Stimulated activated CD8-positive, alpha-beta memory T cell treated with anti-CD3 and anti-CD28 coated beads, Interleukin-7, amount 100 ng/mL, for 24 hours (primary cell): ENCODE data around the gene AUP1.

ENCODE experiments used
- DNase-seq: peaks from one replicate; pipeline ENCODE4 v3.0.0-alpha.2; 2020; ENCODE audit warnings: low read depth

Gene AUP1

GRCh38 chr2:74513605-74514367 lies 15.7 kb downstream of the AUP1 start:
- DNase-seq, result no peak

GRCh38 chr2:74512744-74513604 lies 16.5 kb downstream of the AUP1 start:
- DNase-seq, result no peak

GRCh38 chr2:74511104-74511989 lies 18.2 kb downstream of the AUP1 start:
- no peak for DNase-seq

- no peak for DNase-seq
Observed at GRCh38 chr2:74510272-74510671, 19.2 kb downstream of the AUP1 start.

- DNase-seq, result no peak
Observed at GRCh38 chr2:74507926-74508520, 21.5 kb downstream of the AUP1 start.

GRCh38 chr2:74507145-74507925 lies 22.2 kb downstream of the AUP1 start, which contains the start of gene PCGF1:
TSS of gene PCGF1 (minus strand) at chr2:74507695. CDS start at chr2:74507668, 27 bp downstream.
- DNase-seq, result peak; percentile 99

GRCh38 chr2:74505448-74506246 lies 23.9 kb downstream of the AUP1 start:
- DNase-seq, result no peak

- no peak for DNase-seq
Observed at GRCh38 chr2:74504591-74504990, 24.9 kb downstream of the AUP1 start.

- no peak for DNase-seq
Observed at GRCh38 chr2:74503506-74504475, 25.7 kb downstream of the AUP1 start.

- no peak for DNase-seq
Observed at GRCh38 chr2:74502720-74503505, 26.6 kb downstream of the AUP1 start.

GRCh38 chr2:74502147-74502719 lies 27.3 kb downstream of the AUP1 start:
- DNase-seq, result no peak

- DNase-seq, result no peak
Observed at GRCh38 chr2:74501335-74502071, 28.0 kb downstream of the AUP1 start.

- no peak for DNase-seq
Observed at GRCh38 chr2:74500578-74500946, 28.9 kb downstream of the AUP1 start.

- no peak for DNase-seq
Observed at GRCh38 chr2:74499940-74500577, 29.4 kb downstream of the AUP1 start.

GRCh38 chr2:74499267-74499939 lies 30.1 kb downstream of the AUP1 start, which contains the start of gene LBX2:
TSS of gene LBX2 (minus strand) at chr2:74499603. CDS start at chr2:74499537, 66 bp downstream.
- DNase-seq, result no peak
